ENCODE data around the gene STEAP1. TPM values are rescaled to one million over a fixed set of nuclear protein-coding genes. Genes with fewer than 3 reads are reported as not detected.

The STEAP1 gene
- total and polyA plus RNA-seq, 9 of the 15 experiments (the other 6 are each of a cell fraction or from before 2014, with no cell fraction given): 2.7 to 6.8 (median 5.1) TPM

GRCh38 chr7:90188281-90188680, 34.0 kb downstream of the STEAP1 start (continued):
- TF ChIP-seq PATZ1 (CRISPR knock-in tag; IDR thresholded peaks at IDR 0.05; ENCODE audit: borderline replicate concordance) (no peak), STAT5A (IDR thresholded peaks at IDR 0.05; ENCODE audit: borderline replicate concordance, low read length) (no peak), ASH1L (IDR thresholded peaks at IDR 0.05; ENCODE audit: borderline replicate concordance, low read depth, partially characterized antibody) (no peak), NCOA4 (IDR thresholded peaks at IDR 0.05; ENCODE audit: partially characterized antibody) (no peak), ESRRB (CRISPR knock-in tag; IDR thresholded peaks at IDR 0.05; ENCODE audit: borderline replicate concordance) (no peak)

- DNase-seq (ENCODE audit: extremely low read depth in 1 of 4, low spot score in 3 of 4): no peak
- no peaks in the 10 kb centered on the region for H3K36me3 ChIP-seq (ENCODE audit: control insufficient read depth, insufficient read depth, low read length)
- H3K9me1 ChIP-seq (ENCODE audit: control insufficient read depth, insufficient read depth, low read length): no peaks in the 10 kb centered on the region
- BruUV-seq (replicated peaks): no TSS peak
- intact Hi-C loops (cut with micrococcal nuclease) (no loop called here), in situ Hi-C loops (cut with MboI) (no loop called here)
- no peak overlapping the region for H3K4me3 ChIP-seq
- no peaks in the 10 kb centered on the region for H3K27me3 ChIP-seq (ENCODE audit: control insufficient read depth in 2 of 2, insufficient read depth in 2 of 2, low read length in 2 of 2)
- ChIA-PET POLR2A (no interaction called here), CTCF (ENCODE audit: low intra/inter-chr PET ratio) (interaction anchor here (0.6 kb wide), 1 partner anchor 68 kb away, joined by 4 read pairs; no protein-coding TSS in a partner anchor)
- no peak for ATAC-seq
- no peak overlapping the region for H3K9ac ChIP-seq (ENCODE audit: insufficient read depth in 1 of 2, low read depth in 2 of 2, low read length in 2 of 2)
- H3K4me1 ChIP-seq (replicated peaks in 1 of 2; ENCODE audit: control insufficient read depth in 2 of 2, insufficient read depth in 2 of 2, low read length in 2 of 2): no peaks in the 10 kb centered on the region
- H3K4me2 ChIP-seq (ENCODE audit: insufficient read depth, low read length): no peak overlapping the region
- no peak overlapping the region for H2AFZ ChIP-seq (ENCODE audit: low read depth, low read length)
- no peak overlapping the region for H3K27ac ChIP-seq (ENCODE audit: extremely low read depth, low read depth, low read length)
- no peak for FAIRE-seq
- no peaks in the 10 kb centered on the region for H3K9me3 ChIP-seq (replicated peaks; ENCODE audit: control insufficient read depth, insufficient read depth, low read depth, low read length)
- H3K79me2 ChIP-seq (ENCODE audit: control insufficient read depth, insufficient read depth, low read length): no peaks in the 10 kb centered on the region
- H4K20me1 ChIP-seq (replicated peaks; ENCODE audit: control insufficient read depth, insufficient read depth, low read length): no peaks in the 10 kb centered on the region
- no peak for TF ChIP-seq ZKSCAN3 (CRISPR knock-in tag; IDR thresholded peaks at IDR 0.05)
- TF ChIP-seq EHMT2 (IDR thresholded peaks at IDR 0.05): no peak
- TF ChIP-seq ELK3 (CRISPR knock-in tag; IDR thresholded peaks at IDR 0.05): no peak
- no peak for TF ChIP-seq OTX1 (CRISPR knock-in tag; IDR thresholded peaks at IDR 0.05)
- TF ChIP-seq ZC3H4 (CRISPR knock-in tag; IDR thresholded peaks at IDR 0.05; ENCODE audit: borderline replicate concordance): no peak
Observed at GRCh38 chr7:90190995-90191394, 36.7 kb downstream of the STEAP1 start.
